WTC11 (cell line): ENCODE measurements around the gene CSPG4.

ENCODE experiments used
- CREM ChIP-seq: sonication (generic); formaldehyde crosslinking; IDR thresholded peaks from 2 replicates; pipeline ENCODE4 v1.8.1; 2022; ENCODE audit warnings: mild to moderate bottlenecking, missing genetic modification reagents, moderate library complexity
- ELF4 ChIP-seq: sonication (generic); formaldehyde crosslinking; IDR thresholded peaks from 2 replicates; pipeline ENCODE4 v1.8.1; 2022; ENCODE audit warnings: low read depth, mild to moderate bottlenecking, moderate library complexity, missing genetic modification reagents
- NFE2L1 ChIP-seq: sonication (generic); formaldehyde crosslinking; IDR thresholded peaks from 2 replicates; pipeline ENCODE4 v1.8.1; 2023; ENCODE audit warnings: missing genetic modification reagents
- NR2C2 ChIP-seq: sonication (generic); formaldehyde crosslinking; IDR thresholded peaks from 2 replicates; pipeline ENCODE4 v1.8.0; 2022; ENCODE audit warnings: mild to moderate bottlenecking, missing genetic modification reagents
- RORB ChIP-seq: fragments of 250-450 bp; sonication (Bioruptor Pico); IDR thresholded peaks from 2 replicates; pipeline ENCODE4 v1.9.0; 2021; ENCODE audit warnings: mild to moderate bottlenecking
- SP1 ChIP-seq: sonication (generic); formaldehyde crosslinking; conservative IDR thresholded peaks from 2 replicates; pipeline ENCODE4 v1.8.1; 2022; ENCODE audit warnings: missing genetic modification reagents
- TEAD4 ChIP-seq: sonication (generic); formaldehyde crosslinking; IDR thresholded peaks from 2 replicates; pipeline ENCODE4 v1.8.0; 2022; ENCODE audit warnings: mild to moderate bottlenecking, missing genetic modification reagents
- ZNF121 ChIP-seq: sonication (generic); formaldehyde crosslinking; IDR thresholded peaks from 2 replicates; pipeline ENCODE4 v1.8.0; 2023; ENCODE audit warnings: missing genetic modification reagents
- TF ChIP-seq, protein P1 (sequence below): fragments of 200-600 bp; IDR thresholded peaks from 2 replicates; pipeline ENCODE4 v1.8.0; 2022; ENCODE audit warnings: antibody characterized with exemption
- TF ChIP-seq, protein P2 (sequence below): sonication (generic); formaldehyde crosslinking; IDR thresholded peaks from 2 replicates; pipeline ENCODE4 v1.8.1; 2022; ENCODE audit warnings: mild to moderate bottlenecking, missing genetic modification reagents, moderate library complexity, borderline replicate concordance
- TF ChIP-seq, protein P3 (sequence below): sonication (generic); formaldehyde crosslinking; IDR thresholded peaks from 2 replicates; pipeline ENCODE4 v1.8.1; 2023; ENCODE audit warnings: mild to moderate bottlenecking, missing genetic modification reagents, moderate library complexity
- TF ChIP-seq, protein P4 (sequence below): sonication (generic); formaldehyde crosslinking; conservative IDR thresholded peaks from 2 replicates; pipeline ENCODE4 v1.8.1; 2022; ENCODE audit warnings: mild to moderate bottlenecking, missing genetic modification reagents
- TF ChIP-seq, protein P5 (sequence below): sonication (generic); formaldehyde crosslinking; IDR thresholded peaks from 2 replicates; pipeline ENCODE4 v1.8.1; 2022; ENCODE audit warnings: missing genetic modification reagents, borderline replicate concordance
- TF ChIP-seq, protein P6 (sequence below): sonication (generic); formaldehyde crosslinking; IDR thresholded peaks from 2 replicates; pipeline ENCODE4 v1.8.1; 2023; ENCODE audit warnings: mild to moderate bottlenecking, moderate library complexity, missing genetic modification reagents

DNA sequence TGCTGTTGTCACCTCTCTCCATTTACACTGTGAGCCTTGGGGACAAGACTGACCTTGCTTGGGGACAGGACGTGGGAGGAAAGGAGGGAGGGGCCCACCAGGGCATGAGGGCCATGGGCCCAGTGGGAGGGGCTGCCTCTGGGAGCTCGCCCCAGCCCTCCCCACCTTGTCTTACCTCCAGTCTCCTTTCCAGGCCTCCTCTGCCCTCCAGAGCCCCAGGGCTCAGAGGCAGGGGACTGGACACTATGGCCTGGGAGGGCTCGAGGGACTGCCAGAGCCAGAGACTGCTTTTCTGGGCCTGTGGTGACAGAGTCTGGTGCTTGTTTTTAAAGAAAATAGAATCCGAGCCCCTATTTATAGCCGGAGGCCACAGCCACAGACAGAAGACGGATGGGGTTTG, 10.2 kb downstream of the CSPG4 start:
- TF ChIP-seq, protein P1, sequence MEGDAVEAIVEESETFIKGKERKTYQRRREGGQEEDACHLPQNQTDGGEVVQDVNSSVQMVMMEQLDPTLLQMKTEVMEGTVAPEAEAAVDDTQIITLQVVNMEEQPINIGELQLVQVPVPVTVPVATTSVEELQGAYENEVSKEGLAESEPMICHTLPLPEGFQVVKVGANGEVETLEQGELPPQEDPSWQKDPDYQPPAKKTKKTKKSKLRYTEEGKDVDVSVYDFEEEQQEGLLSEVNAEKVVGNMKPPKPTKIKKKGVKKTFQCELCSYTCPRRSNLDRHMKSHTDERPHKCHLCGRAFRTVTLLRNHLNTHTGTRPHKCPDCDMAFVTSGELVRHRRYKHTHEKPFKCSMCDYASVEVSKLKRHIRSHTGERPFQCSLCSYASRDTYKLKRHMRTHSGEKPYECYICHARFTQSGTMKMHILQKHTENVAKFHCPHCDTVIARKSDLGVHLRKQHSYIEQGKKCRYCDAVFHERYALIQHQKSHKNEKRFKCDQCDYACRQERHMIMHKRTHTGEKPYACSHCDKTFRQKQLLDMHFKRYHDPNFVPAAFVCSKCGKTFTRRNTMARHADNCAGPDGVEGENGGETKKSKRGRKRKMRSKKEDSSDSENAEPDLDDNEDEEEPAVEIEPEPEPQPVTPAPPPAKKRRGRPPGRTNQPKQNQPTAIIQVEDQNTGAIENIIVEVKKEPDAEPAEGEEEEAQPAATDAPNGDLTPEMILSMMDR, result no peak
- TF ChIP-seq CREM (CRISPR knock-in tag) (no peak), NR2C2 (CRISPR knock-in tag) (no peak), ZNF121 (CRISPR knock-in tag) (no peak), NFE2L1 (CRISPR knock-in tag) (no peak), TEAD4 (CRISPR knock-in tag) (no peak), SP1 (no peak), ELF4 (CRISPR knock-in tag) (no peak), RORB (no peak)
- TF ChIP-seq, protein P2, sequence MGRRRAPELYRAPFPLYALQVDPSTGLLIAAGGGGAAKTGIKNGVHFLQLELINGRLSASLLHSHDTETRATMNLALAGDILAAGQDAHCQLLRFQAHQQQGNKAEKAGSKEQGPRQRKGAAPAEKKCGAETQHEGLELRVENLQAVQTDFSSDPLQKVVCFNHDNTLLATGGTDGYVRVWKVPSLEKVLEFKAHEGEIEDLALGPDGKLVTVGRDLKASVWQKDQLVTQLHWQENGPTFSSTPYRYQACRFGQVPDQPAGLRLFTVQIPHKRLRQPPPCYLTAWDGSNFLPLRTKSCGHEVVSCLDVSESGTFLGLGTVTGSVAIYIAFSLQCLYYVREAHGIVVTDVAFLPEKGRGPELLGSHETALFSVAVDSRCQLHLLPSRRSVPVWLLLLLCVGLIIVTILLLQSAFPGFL (CRISPR knock-in tag), result no peak
- TF ChIP-seq, protein P3, sequence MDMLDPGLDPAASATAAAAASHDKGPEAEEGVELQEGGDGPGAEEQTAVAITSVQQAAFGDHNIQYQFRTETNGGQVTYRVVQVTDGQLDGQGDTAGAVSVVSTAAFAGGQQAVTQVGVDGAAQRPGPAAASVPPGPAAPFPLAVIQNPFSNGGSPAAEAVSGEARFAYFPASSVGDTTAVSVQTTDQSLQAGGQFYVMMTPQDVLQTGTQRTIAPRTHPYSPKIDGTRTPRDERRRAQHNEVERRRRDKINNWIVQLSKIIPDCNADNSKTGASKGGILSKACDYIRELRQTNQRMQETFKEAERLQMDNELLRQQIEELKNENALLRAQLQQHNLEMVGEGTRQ (CRISPR knock-in tag), result no peak
- TF ChIP-seq, protein P4, sequence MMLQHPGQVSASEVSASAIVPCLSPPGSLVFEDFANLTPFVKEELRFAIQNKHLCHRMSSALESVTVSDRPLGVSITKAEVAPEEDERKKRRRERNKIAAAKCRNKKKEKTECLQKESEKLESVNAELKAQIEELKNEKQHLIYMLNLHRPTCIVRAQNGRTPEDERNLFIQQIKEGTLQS (CRISPR knock-in tag), result no peak
- TF ChIP-seq, protein P5, sequence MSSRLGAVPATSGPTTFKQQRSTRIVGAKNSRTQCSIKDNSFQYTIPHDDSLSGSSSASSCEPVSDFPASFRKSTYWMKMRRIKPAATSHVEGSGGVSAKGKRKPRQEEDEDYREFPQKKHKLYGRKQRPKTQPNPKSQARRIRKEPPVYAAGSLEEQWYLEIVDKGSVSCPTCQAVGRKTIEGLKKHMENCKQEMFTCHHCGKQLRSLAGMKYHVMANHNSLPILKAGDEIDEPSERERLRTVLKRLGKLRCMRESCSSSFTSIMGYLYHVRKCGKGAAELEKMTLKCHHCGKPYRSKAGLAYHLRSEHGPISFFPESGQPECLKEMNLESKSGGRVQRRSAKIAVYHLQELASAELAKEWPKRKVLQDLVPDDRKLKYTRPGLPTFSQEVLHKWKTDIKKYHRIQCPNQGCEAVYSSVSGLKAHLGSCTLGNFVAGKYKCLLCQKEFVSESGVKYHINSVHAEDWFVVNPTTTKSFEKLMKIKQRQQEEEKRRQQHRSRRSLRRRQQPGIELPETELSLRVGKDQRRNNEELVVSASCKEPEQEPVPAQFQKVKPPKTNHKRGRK, result no peak
- TF ChIP-seq, protein P6, sequence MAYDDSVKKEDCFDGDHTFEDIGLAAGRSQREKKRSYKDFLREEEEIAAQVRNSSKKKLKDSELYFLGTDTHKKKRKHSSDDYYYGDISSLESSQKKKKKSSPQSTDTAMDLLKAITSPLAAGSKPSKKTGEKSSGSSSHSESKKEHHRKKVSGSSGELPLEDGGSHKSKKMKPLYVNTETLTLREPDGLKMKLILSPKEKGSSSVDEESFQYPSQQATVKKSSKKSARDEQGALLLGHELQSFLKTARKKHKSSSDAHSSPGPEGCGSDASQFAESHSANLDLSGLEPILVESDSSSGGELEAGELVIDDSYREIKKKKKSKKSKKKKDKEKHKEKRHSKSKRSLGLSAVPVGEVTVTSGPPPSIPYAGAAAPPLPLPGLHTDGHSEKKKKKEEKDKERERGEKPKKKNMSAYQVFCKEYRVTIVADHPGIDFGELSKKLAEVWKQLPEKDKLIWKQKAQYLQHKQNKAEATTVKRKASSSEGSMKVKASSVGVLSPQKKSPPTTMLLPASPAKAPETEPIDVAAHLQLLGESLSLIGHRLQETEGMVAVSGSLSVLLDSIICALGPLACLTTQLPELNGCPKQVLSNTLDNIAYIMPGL (CRISPR knock-in tag), result no peak
